ENCODE measurements around the gene SLC48A1. TPM values are rescaled to one million over a fixed set of nuclear protein-coding genes. Genes with fewer than 3 reads are reported as not detected.

SLC48A1 gene
- total RNA-seq, 1 experiment from 2014 or later, result 37.5 TPM

DNA sequence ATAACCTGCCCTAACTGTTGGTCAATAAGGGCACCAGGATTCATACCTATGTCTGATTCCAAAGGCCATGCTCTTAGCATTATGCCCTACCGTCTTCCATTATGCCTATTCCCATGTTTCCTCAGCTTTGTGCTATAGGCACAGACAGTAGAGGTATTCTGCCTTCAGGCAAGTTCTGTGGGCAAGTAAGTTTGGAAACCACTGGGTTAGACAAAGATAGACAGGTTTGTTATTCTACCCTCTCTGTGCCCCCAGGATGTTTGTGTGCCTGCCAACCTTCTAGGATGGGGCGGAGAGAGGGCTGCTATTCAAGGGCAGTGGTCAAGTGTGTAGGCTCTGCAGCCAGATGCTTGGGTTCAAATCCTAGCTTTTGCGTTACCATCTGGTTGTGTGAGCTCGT is 18.9 kb upstream of the SLC48A1 start:
- Mint-ChIP-seq H3K4me3 (ENCODE audit: unreplicated experiment) (no peak overlapping the region), H3K27me3 (ENCODE audit: insufficient read depth, unreplicated experiment) (no peaks in the 10 kb centered on the region), H3K27ac (ENCODE audit: unreplicated experiment) (no peak overlapping the region), H3K36me3 (ENCODE audit: insufficient read depth, unreplicated experiment) (no peaks in the 10 kb centered on the region), H3K4me1 (ENCODE audit: low read depth, unreplicated experiment) (peaks cover 19% of the 10 kb centered on the region), H3K9me3 (ENCODE audit: unreplicated experiment) (no peaks in the 10 kb centered on the region)
- TF ChIP-seq, protein P1, sequence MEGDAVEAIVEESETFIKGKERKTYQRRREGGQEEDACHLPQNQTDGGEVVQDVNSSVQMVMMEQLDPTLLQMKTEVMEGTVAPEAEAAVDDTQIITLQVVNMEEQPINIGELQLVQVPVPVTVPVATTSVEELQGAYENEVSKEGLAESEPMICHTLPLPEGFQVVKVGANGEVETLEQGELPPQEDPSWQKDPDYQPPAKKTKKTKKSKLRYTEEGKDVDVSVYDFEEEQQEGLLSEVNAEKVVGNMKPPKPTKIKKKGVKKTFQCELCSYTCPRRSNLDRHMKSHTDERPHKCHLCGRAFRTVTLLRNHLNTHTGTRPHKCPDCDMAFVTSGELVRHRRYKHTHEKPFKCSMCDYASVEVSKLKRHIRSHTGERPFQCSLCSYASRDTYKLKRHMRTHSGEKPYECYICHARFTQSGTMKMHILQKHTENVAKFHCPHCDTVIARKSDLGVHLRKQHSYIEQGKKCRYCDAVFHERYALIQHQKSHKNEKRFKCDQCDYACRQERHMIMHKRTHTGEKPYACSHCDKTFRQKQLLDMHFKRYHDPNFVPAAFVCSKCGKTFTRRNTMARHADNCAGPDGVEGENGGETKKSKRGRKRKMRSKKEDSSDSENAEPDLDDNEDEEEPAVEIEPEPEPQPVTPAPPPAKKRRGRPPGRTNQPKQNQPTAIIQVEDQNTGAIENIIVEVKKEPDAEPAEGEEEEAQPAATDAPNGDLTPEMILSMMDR (IDR thresholded peaks at IDR 0.05; ENCODE audit: insufficient read depth in 1 of 2, low read depth in 1 of 2, low read length in 1 of 2, severe bottlenecking in 1 of 2, unreplicated experiment in 1 of 2), result no peak
- H3K4me1 ChIP-seq, result peaks cover 21% of the 10 kb centered on the region
- H3K27me3 ChIP-seq (replicated peaks; ENCODE audit: control insufficient read depth, insufficient read depth, low read length), result no peaks in the 10 kb centered on the region
- no TSS peak for BruUV-seq (replicated peaks)
- no peak for DNase-seq
- H3K36me3 ChIP-seq (ENCODE audit: control insufficient read depth, insufficient read depth, low read length), result no peaks in the 10 kb centered on the region
- H3K4me3 ChIP-seq (ENCODE audit: low read depth, low read length), result no peak overlapping the region
- ChIA-PET POLR2A (no interaction called here), CTCF (interaction anchor here (1.0 to 2.8 kb wide), 5 partner anchors 10 to 22 kb away, joined by 4 to 22 read pairs (median 12); no protein-coding TSS in a partner anchor)
- intact Hi-C loops (cut with micrococcal nuclease; ENCODE audit: unreplicated experiment), result no loop called here
- no peaks in the 10 kb centered on the region for H3K9me3 ChIP-seq

DNA sequence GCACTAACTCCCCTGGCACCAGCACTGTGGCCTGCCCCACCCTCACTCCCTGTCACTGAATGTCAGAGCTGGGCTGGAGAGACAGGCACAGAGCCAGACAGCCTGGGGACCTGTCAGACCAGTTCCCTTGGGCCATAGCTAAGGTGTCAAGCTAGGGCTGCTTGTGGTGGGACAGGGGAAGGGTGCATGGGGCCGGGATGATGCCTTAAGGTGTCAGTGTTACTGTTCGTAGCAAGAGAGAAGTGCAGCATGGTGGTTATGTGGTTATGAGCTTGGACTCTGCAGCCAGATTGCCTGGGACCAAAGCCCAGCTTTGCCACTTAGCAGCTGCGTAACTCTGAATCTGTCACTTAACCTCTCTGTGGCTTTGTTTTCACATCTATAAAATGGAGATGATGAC is 18.2 kb upstream of the SLC48A1 start:
- Histone ChIP-seq H3K9me3 (no peaks in the 10 kb centered on the region), H3K36me3 (ENCODE audit: control insufficient read depth, insufficient read depth, low read length) (no peaks in the 10 kb centered on the region), H3K4me1 (peaks cover 25% of the 10 kb centered on the region), H3K4me3 (ENCODE audit: low read depth, low read length) (no peak overlapping the region), H3K27me3 (replicated peaks; ENCODE audit: control insufficient read depth, insufficient read depth, low read length) (no peaks in the 10 kb centered on the region)
- Mint-ChIP-seq H3K27me3 (ENCODE audit: insufficient read depth, unreplicated experiment) (no peaks in the 10 kb centered on the region), H3K4me3 (ENCODE audit: unreplicated experiment) (no peak overlapping the region), H3K36me3 (ENCODE audit: insufficient read depth, unreplicated experiment) (no peaks in the 10 kb centered on the region), H3K27ac (ENCODE audit: unreplicated experiment) (no peak overlapping the region), H3K4me1 (ENCODE audit: low read depth, unreplicated experiment) (peaks cover 19% of the 10 kb centered on the region), H3K9me3 (ENCODE audit: unreplicated experiment) (no peaks in the 10 kb centered on the region)
- BruUV-seq (replicated peaks), result no TSS peak
- ChIA-PET POLR2A (no interaction called here), CTCF (interaction anchor here (0.6 to 2.8 kb wide), 11 partner anchors 11 to 49 kb away, joined by 3 to 22 read pairs (median 5); partner anchors contain the start of gene RPAP3)
- intact Hi-C loops (cut with micrococcal nuclease; ENCODE audit: unreplicated experiment), result no loop called here
- TF ChIP-seq, protein P1 (IDR thresholded peaks at IDR 0.05; ENCODE audit: insufficient read depth in 1 of 2, low read depth in 1 of 2, low read length in 1 of 2, severe bottlenecking in 1 of 2, unreplicated experiment in 1 of 2), result no peak
- DNase-seq, result peak; percentile 56 to 62

DNA sequence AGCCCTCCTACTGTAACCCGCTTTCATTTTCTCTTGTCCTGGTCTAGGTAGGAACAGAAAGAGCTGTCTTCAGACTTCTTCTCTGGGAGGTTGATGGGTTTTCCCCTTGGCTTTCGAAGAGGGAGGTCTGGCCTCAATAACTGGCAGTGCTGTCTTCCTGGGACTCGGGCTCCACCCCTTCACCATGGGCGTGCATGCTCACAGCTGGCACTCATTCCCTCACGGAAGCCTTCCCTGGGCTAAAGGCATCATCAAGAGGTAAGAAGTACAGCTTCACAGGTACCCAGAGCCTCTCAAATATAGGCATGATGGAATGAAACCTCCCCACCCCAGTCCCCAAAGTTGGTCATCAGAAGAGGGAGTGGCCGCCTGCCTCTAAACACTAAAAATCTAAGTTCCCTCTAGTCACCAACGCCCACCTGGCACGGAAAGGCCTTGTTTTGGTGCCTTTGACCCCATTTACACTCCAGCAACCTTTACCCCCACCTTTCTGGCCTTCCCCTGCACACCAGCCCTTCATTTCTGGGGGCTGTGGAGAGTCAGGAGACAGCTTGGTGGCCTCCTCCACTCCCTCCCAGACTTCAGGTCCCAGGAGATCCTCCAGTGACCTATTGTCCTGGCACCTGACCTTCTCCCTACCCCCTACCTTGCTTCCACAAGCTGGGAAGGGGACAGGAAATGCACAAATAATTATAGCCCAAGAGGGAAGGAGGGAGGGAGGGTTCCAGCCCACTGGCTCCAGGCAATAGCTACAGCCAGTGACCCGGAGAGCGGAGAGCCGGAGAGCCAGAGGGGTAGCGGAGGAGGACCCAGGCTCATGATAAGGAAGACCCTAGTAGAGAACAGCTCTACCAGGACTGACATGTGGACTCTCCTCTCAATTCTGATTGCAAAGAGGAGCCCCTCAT is 17.1 kb upstream of the SLC48A1 start:
- intact Hi-C loops (cut with micrococcal nuclease; ENCODE audit: unreplicated experiment), result no loop called here
- no peak overlapping the region for H3K4me3 ChIP-seq (ENCODE audit: low read depth, low read length)
- peaks cover 27% of the 10 kb centered on the region for H3K4me1 ChIP-seq
- no peak for DNase-seq
- no peaks in the 10 kb centered on the region for H3K27me3 ChIP-seq (replicated peaks; ENCODE audit: control insufficient read depth, insufficient read depth, low read length)
- no peaks in the 10 kb centered on the region for H3K36me3 ChIP-seq (ENCODE audit: control insufficient read depth, insufficient read depth, low read length)
- Mint-ChIP-seq H3K4me3 (ENCODE audit: unreplicated experiment) (no peak overlapping the region), H3K36me3 (ENCODE audit: insufficient read depth, unreplicated experiment) (no peaks in the 10 kb centered on the region), H3K4me1 (ENCODE audit: low read depth, unreplicated experiment) (peaks cover 19% of the 10 kb centered on the region), H3K27me3 (ENCODE audit: insufficient read depth, unreplicated experiment) (no peaks in the 10 kb centered on the region), H3K9me3 (ENCODE audit: unreplicated experiment) (no peaks in the 10 kb centered on the region), H3K27ac (ENCODE audit: unreplicated experiment) (no peak overlapping the region)
- ChIA-PET POLR2A (no interaction called here), CTCF (interaction anchor here (0.6 to 2.8 kb wide), 6 partner anchors 11 to 42 kb away, joined by 3 to 22 read pairs (median 8); no protein-coding TSS in a partner anchor)
- BruUV-seq (replicated peaks), result no TSS peak
- H3K9me3 ChIP-seq, result no peaks in the 10 kb centered on the region
- TF ChIP-seq, protein P1 (IDR thresholded peaks at IDR 0.05; ENCODE audit: insufficient read depth in 1 of 2, low read depth in 1 of 2, low read length in 1 of 2, severe bottlenecking in 1 of 2, unreplicated experiment in 1 of 2), result no peak

Measured in Caco-2 (cell line).